Pons (tissue), 1 donor: ENCODE data around the gene PLET1.
"Not testable (repeated sequence)": the region's sequence is repeated elsewhere in the genome, so short reads cannot be mapped to it uniquely, and the experiment has no call there.

Experiments used
- DNase-seq: peaks from one replicate; pipeline ENCODE4 v3.0.0-alpha.2; 2016; ENCODE audit warnings: low spot score

Gene PLET1

GRCh38 chr11:112212290-112212689 lies 48.4 kb downstream of the PLET1 start:
- DNase-seq = no peak

- DNase-seq = no peak
Measured at GRCh38 chr11:112211536-112211935, 49.1 kb downstream of the PLET1 start.

DNA sequence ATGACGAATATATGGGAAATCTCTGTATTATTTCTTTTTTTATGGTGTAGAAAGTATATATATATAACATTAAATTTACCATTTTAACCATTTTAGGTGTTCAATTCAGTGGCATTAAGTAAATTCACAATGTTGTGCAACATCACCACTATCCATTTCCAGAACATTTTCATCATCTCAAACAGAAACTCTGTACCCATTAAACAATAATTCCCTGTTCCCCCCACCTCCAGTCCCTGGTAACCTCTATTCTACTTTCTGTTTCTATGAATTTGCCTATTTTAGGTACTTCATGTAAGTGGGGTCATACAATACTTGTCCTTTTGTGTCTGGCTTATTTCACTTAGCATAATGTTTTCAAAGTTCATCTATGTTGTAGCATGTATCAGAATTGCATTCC lies 49.8 kb downstream of the PLET1 start:
- no peak for DNase-seq

- DNase-seq = no peak
Measured at GRCh38 chr11:112206071-112206470, 54.6 kb downstream of the PLET1 start.

DNA sequence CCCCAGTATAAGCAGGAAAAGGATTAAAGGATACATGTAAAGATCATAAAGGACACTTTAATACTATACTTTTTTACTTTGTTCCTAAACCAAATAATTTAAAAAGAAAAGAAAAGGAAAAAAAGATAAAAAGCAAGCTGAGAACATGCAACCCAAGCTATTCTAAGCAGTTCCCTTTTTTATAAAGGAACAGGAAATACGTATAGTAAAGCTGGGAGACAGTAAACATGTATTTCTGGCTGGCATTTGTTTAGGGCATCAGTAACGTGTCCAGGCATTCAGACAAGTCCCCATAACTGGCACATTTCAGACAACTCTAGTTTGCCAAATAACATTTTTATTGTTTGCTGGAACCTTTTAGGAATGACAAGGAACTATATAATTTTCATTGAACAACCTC lies 60.4 kb downstream of the PLET1 start:
- DNase-seq = no peak

GRCh38 chr11:112199101-112199500 lies 61.6 kb downstream of the PLET1 start:
- DNase-seq = not testable (repeated sequence)
